ENCODE measurements around the gene AADAT.

The AADAT gene

DNA sequence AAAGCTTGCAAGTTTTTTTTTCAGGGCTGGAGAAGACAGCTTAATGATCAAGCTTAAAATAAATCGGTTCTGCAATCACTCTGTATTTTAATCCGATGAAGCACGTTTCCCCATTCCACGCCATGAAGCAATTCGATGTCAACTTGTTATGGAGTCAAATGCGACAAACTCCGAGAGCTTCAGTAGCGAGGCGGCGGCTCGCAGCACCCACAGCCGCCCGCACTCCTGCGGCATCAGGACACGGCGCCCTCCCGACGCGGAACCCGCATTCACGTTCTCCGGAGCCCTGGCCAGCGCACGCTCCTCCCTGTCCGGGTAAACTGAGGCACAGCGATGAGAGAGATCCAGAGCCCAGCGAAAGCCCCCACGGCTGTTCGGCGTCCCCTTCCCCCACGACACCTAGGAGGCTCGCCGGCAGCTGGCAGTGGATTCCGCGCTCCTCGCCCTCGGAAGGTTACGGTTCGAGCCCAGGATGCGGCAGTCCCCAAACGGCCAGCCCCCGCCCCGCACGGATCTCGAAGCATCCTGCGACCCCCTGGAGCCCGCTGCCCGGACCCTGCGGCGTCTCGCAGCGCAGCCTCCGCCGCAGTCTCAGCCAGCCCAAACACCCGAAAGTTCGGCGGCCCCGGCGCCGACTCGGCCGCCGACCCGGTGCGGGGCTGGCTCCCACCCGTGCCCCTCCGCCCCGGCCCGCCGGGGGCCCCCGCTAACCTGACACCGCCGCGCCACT, 64.1 kb downstream of the AADAT start:
- Histone ChIP-seq H3K9me3 (ENCODE audit: insufficient read depth, low read depth, low read length) (no peaks in the 10 kb centered on the region), H2AFZ (ENCODE audit: insufficient read depth, low read length, poor library complexity) (peak overlapping the region; percentile 95), H2BK12ac (ENCODE audit: low read length) (peak overlapping the region; percentile 75), H3K4me2 (ENCODE audit: low read length) (peak overlapping the region; percentile 98), H3K9ac (ENCODE audit: low read length) (peak overlapping the region; percentile 84), H2AK5ac (ENCODE audit: low read length) (no peak overlapping the region), H3K27me3 (ENCODE audit: insufficient read depth, low read length) (no peaks in the 10 kb centered on the region), H4K8ac (ENCODE audit: low read depth, low read length) (peak overlapping the region; percentile 76), H3K27ac (ENCODE audit: low read depth, low read length) (peak overlapping the region; percentile 64), H4K12ac (ENCODE audit: low read depth, low read length) (peak overlapping the region; percentile 69), H2BK120ac (ENCODE audit: insufficient read depth, low read length, poor library complexity) (peak overlapping the region; percentile 89), H3K4me3 (ENCODE audit: low read depth, low read length) (peak overlapping the region; percentile 89), H3K14ac (ENCODE audit: low read length) (peak overlapping the region; percentile 94), H4K91ac (ENCODE audit: low read depth, low read length) (peak overlapping the region; percentile 83), H2BK5ac (ENCODE audit: low read depth, low read length, poor library complexity) (peak overlapping the region; percentile 45), H3K23ac (ENCODE audit: low read length) (no peak overlapping the region), H3K36me3 (ENCODE audit: control insufficient read depth in 1 of 2, insufficient read depth in 2 of 2, low read length in 2 of 2) (peaks cover 0 to 2% of the 10 kb centered on the region in 2 experiments), H3K18ac (ENCODE audit: low read length) (peak overlapping the region; percentile 82), H3K4me1 (ENCODE audit: control insufficient read depth in 1 of 2, insufficient read depth in 2 of 2, low read length in 2 of 2) (peaks cover 4 to 7% of the 10 kb centered on the region in 2 experiments), H3K79me2 (ENCODE audit: control insufficient read depth, insufficient read depth, low read length, poor library complexity) (peaks cover 14% of the 10 kb centered on the region), H3K4ac (ENCODE audit: low read depth, low read length) (peak overlapping the region; percentile 99), H3K79me1 (ENCODE audit: low read length) (peaks cover 16% of the 10 kb centered on the region)
- peak; percentile 51 to 71 for DNase-seq
- WGBS (ENCODE audit: extremely low coverage, insufficient coverage, insufficient read length): no CpG with 5 or more reads among the region's 74 CpGs

DNA sequence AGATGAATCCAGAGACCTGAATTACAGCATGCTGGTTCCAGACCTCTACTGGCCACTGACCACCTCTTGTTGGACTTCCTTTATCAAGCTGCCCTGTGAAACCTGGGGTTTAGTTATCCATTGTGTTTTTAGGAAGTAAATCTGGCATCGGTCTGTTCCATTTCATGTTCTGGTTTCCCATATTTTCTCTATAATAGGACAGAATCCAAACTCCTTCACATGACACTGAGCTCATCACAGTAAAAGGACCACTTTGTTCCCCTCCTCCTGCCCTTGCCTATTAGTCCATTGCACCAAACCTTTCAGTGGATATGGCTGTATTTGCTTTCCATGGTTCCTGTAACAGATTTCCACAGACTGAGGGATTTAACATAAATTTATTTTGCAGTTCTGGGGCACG, 67.5 kb downstream of the AADAT start:
- H3K36me3 ChIP-seq (ENCODE audit: control insufficient read depth in 1 of 2, insufficient read depth in 2 of 2, low read length in 2 of 2): peaks cover 0 to 2% of the 10 kb centered on the region in 2 experiments

GRCh38 chr4:170017252-170017651, 72.5 kb downstream of the AADAT start:
- no peaks in the 10 kb centered on the region for H3K27me3 ChIP-seq (ENCODE audit: insufficient read depth, low read length)
- H2AK5ac ChIP-seq (ENCODE audit: low read length): no peak overlapping the region
- H3K27ac ChIP-seq (ENCODE audit: low read depth, low read length): no peak overlapping the region
- no peaks in the 10 kb centered on the region for H3K9me3 ChIP-seq (ENCODE audit: insufficient read depth, low read depth, low read length)
- no peaks in the 10 kb centered on the region for H3K4me1 ChIP-seq (ENCODE audit: control insufficient read depth in 1 of 2, insufficient read depth in 2 of 2, low read length in 2 of 2)
- H3K18ac ChIP-seq (ENCODE audit: low read length): no peak overlapping the region
- peaks cover 0 to 1% of the 10 kb centered on the region in 2 experiments for H3K36me3 ChIP-seq (ENCODE audit: control insufficient read depth in 1 of 2, insufficient read depth in 2 of 2, low read length in 2 of 2)
- WGBS (ENCODE audit: extremely low coverage, insufficient coverage, insufficient read length): no CpG with 5 or more reads among the region's 3 CpGs
- H4K12ac ChIP-seq (ENCODE audit: low read depth, low read length): no peak overlapping the region
- no peak overlapping the region for H4K8ac ChIP-seq (ENCODE audit: low read depth, low read length)
- no peaks in the 10 kb centered on the region for H3K79me1 ChIP-seq (ENCODE audit: low read length)
- H3K23ac ChIP-seq (ENCODE audit: low read length): no peak overlapping the region
- H3K79me2 ChIP-seq (ENCODE audit: control insufficient read depth, insufficient read depth, low read length, poor library complexity): peaks cover 2% of the 10 kb centered on the region
- H3K9ac ChIP-seq (ENCODE audit: low read length): no peak overlapping the region
- no peak for DNase-seq
- no peak overlapping the region for H3K4me2 ChIP-seq (ENCODE audit: low read length)
- H2BK120ac ChIP-seq (ENCODE audit: insufficient read depth, low read length, poor library complexity): no peak overlapping the region
- no peak overlapping the region for H2BK12ac ChIP-seq (ENCODE audit: low read length)
- no peak overlapping the region for H3K4ac ChIP-seq (ENCODE audit: low read depth, low read length)
- H2AFZ ChIP-seq (ENCODE audit: insufficient read depth, low read length, poor library complexity): no peak overlapping the region
- no peak overlapping the region for H4K91ac ChIP-seq (ENCODE audit: low read depth, low read length)
- no peak overlapping the region for H2BK5ac ChIP-seq (ENCODE audit: low read depth, low read length, poor library complexity)
- no peak overlapping the region for H3K4me3 ChIP-seq (ENCODE audit: low read depth, low read length)
- no peak overlapping the region for H3K14ac ChIP-seq (ENCODE audit: low read length)

More for the DNA sequence above, 67.5 kb downstream of the AADAT start:
- Histone ChIP-seq H3K18ac (ENCODE audit: low read length) (no peak overlapping the region), H4K12ac (ENCODE audit: low read depth, low read length) (no peak overlapping the region), H2BK120ac (ENCODE audit: insufficient read depth, low read length, poor library complexity) (no peak overlapping the region), H2BK5ac (ENCODE audit: low read depth, low read length, poor library complexity) (no peak overlapping the region), H3K79me2 (ENCODE audit: control insufficient read depth, insufficient read depth, low read length, poor library complexity) (peaks cover 11% of the 10 kb centered on the region), H4K91ac (ENCODE audit: low read depth, low read length) (no peak overlapping the region), H2AK5ac (ENCODE audit: low read length) (no peak overlapping the region), H3K79me1 (ENCODE audit: low read length) (peaks cover 13% of the 10 kb centered on the region), H3K4ac (ENCODE audit: low read depth, low read length) (peak overlapping the region; percentile 15), H2BK12ac (ENCODE audit: low read length) (no peak overlapping the region), H3K4me3 (ENCODE audit: low read depth, low read length) (no peak overlapping the region), H3K14ac (ENCODE audit: low read length) (no peak overlapping the region), H3K23ac (ENCODE audit: low read length) (no peak overlapping the region), H3K4me2 (ENCODE audit: low read length) (no peak overlapping the region), H4K8ac (ENCODE audit: low read depth, low read length) (no peak overlapping the region), H2AFZ (ENCODE audit: insufficient read depth, low read length, poor library complexity) (no peak overlapping the region), H3K27me3 (ENCODE audit: insufficient read depth, low read length) (no peaks in the 10 kb centered on the region), H3K9me3 (ENCODE audit: insufficient read depth, low read depth, low read length) (no peaks in the 10 kb centered on the region), H3K27ac (ENCODE audit: low read depth, low read length) (no peak overlapping the region), H3K4me1 (ENCODE audit: control insufficient read depth in 1 of 2, insufficient read depth in 2 of 2, low read length in 2 of 2) (peaks cover 0 to 3% of the 10 kb centered on the region in 2 experiments), H3K9ac (ENCODE audit: low read length) (no peak overlapping the region)
- WGBS (ENCODE audit: extremely low coverage, insufficient coverage, insufficient read length): no CpG with 5 or more reads among the region's 2 CpGs
- DNase-seq: no peak

DNA sequence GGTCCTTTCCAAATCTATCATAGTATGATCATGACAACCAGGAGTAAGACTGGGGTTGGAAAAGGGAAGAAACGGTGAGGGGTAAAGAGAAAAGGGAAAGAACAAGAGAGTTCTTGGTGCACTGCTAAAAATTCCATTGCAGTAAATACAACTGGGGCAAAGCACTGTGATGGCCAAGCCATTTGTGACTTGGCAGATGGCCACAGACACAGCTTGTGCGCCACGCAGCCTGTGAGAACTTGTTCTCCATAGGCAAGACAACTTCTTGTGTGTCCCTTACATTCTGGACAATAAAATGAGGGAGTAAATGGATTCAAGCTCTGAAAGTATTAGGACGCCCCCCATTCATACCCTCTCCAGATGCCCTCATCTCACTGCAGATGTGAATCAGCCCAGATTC, 74.5 kb downstream of the AADAT start:
- Histone ChIP-seq H2AFZ (ENCODE audit: insufficient read depth, low read length, poor library complexity) (no peak overlapping the region), H3K79me2 (ENCODE audit: control insufficient read depth, insufficient read depth, low read length, poor library complexity) (peaks cover 2% of the 10 kb centered on the region)
- no CpG with 5 or more reads among the region's 4 CpGs for WGBS (ENCODE audit: extremely low coverage, insufficient coverage, insufficient read length)

More for the DNA sequence above, 74.5 kb downstream of the AADAT start:
- H3K36me3 ChIP-seq (ENCODE audit: control insufficient read depth in 1 of 2, insufficient read depth in 2 of 2, low read length in 2 of 2): peaks cover 0 to 2% of the 10 kb centered on the region in 2 experiments
- no peak overlapping the region for H4K8ac ChIP-seq (ENCODE audit: low read depth, low read length)
- H4K12ac ChIP-seq (ENCODE audit: low read depth, low read length): no peak overlapping the region
- H3K27me3 ChIP-seq (ENCODE audit: insufficient read depth, low read length): no peaks in the 10 kb centered on the region
- H3K14ac ChIP-seq (ENCODE audit: low read length): no peak overlapping the region
- H2BK12ac ChIP-seq (ENCODE audit: low read length): no peak overlapping the region
- no peak overlapping the region for H3K27ac ChIP-seq (ENCODE audit: low read depth, low read length)
- no peak overlapping the region for H2BK5ac ChIP-seq (ENCODE audit: low read depth, low read length, poor library complexity)
- no peak overlapping the region for H2BK120ac ChIP-seq (ENCODE audit: insufficient read depth, low read length, poor library complexity)
- peak overlapping the region; percentile 47 for H3K4ac ChIP-seq (ENCODE audit: low read depth, low read length)
- no peak overlapping the region for H4K91ac ChIP-seq (ENCODE audit: low read depth, low read length)
- H3K4me3 ChIP-seq (ENCODE audit: low read depth, low read length): no peak overlapping the region
- no peaks in the 10 kb centered on the region for H3K79me1 ChIP-seq (ENCODE audit: low read length)
- H3K4me2 ChIP-seq (ENCODE audit: low read length): no peak overlapping the region
- DNase-seq: no peak
- no peak overlapping the region for H3K23ac ChIP-seq (ENCODE audit: low read length)
- H3K4me1 ChIP-seq (ENCODE audit: control insufficient read depth in 1 of 2, insufficient read depth in 2 of 2, low read length in 2 of 2): no peaks in the 10 kb centered on the region
- no peak overlapping the region for H3K9ac ChIP-seq (ENCODE audit: low read length)
- H2AK5ac ChIP-seq (ENCODE audit: low read length): no peak overlapping the region
- no peak overlapping the region for H3K18ac ChIP-seq (ENCODE audit: low read length)
- no peaks in the 10 kb centered on the region for H3K9me3 ChIP-seq (ENCODE audit: insufficient read depth, low read depth, low read length)

Data from trophoblast cell (in vitro differentiated cells and primary cell).